ENCODE results near the gene CAMSAP2.

DNA sequence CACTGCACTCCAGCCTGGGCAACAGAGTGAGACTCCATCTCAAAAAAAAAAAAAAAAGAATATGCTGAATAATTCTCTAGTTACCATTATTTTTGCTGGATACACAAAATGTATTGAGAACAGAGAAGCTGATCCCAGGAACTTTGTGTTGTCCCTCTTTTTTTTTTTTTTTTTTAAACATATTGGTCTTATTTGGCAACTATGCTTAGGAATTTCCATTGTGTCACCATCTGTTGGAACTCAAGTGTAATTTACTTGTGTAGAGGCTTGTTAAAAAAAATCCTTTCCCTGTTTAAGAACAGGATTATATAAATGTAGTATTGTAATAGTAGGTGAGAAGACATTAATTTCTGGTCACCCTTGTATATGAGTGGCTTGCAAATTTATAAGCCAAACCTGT lies 28.6 kb downstream of the CAMSAP2 start:
- TF ChIP-seq RAD21 (IDR thresholded peaks at IDR 0.05; ENCODE audit: low read depth), result no peak
- TF ChIP-seq TAF1 (IDR thresholded peaks at IDR 0.05; ENCODE audit: low read depth), result no peak
- no peak for TF ChIP-seq EGR1 (IDR thresholded peaks at IDR 0.05)
- TF ChIP-seq, protein P1, sequence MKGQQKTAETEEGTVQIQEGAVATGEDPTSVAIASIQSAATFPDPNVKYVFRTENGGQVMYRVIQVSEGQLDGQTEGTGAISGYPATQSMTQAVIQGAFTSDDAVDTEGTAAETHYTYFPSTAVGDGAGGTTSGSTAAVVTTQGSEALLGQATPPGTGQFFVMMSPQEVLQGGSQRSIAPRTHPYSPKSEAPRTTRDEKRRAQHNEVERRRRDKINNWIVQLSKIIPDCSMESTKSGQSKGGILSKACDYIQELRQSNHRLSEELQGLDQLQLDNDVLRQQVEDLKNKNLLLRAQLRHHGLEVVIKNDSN (IDR thresholded peaks at IDR 0.05), result no peak
- no peak for TF ChIP-seq ZBTB7A (IDR thresholded peaks at IDR 0.05; ENCODE audit: low read depth)
- TF ChIP-seq, protein P2, sequence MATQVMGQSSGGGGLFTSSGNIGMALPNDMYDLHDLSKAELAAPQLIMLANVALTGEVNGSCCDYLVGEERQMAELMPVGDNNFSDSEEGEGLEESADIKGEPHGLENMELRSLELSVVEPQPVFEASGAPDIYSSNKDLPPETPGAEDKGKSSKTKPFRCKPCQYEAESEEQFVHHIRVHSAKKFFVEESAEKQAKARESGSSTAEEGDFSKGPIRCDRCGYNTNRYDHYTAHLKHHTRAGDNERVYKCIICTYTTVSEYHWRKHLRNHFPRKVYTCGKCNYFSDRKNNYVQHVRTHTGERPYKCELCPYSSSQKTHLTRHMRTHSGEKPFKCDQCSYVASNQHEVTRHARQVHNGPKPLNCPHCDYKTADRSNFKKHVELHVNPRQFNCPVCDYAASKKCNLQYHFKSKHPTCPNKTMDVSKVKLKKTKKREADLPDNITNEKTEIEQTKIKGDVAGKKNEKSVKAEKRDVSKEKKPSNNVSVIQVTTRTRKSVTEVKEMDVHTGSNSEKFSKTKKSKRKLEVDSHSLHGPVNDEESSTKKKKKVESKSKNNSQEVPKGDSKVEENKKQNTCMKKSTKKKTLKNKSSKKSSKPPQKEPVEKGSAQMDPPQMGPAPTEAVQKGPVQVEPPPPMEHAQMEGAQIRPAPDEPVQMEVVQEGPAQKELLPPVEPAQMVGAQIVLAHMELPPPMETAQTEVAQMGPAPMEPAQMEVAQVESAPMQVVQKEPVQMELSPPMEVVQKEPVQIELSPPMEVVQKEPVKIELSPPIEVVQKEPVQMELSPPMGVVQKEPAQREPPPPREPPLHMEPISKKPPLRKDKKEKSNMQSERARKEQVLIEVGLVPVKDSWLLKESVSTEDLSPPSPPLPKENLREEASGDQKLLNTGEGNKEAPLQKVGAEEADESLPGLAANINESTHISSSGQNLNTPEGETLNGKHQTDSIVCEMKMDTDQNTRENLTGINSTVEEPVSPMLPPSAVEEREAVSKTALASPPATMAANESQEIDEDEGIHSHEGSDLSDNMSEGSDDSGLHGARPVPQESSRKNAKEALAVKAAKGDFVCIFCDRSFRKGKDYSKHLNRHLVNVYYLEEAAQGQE (IDR thresholded peaks at IDR 0.05; ENCODE audit: low read depth), result no peak
- TF ChIP-seq CREB1 (IDR thresholded peaks at IDR 0.05; ENCODE audit: low read depth), result no peak
- TF ChIP-seq YY1 (IDR thresholded peaks at IDR 0.05; ENCODE audit: low read depth), result no peak
- TF ChIP-seq EP300 (IDR thresholded peaks at IDR 0.05; ENCODE audit: borderline replicate concordance), result no peak
- TF ChIP-seq NFIC (IDR thresholded peaks at IDR 0.05), result no peak
- no peak for TF ChIP-seq CEBPB (IDR thresholded peaks at IDR 0.05)
- TF ChIP-seq, protein P3, sequence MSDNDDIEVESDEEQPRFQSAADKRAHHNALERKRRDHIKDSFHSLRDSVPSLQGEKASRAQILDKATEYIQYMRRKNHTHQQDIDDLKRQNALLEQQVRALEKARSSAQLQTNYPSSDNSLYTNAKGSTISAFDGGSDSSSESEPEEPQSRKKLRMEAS (IDR thresholded peaks at IDR 0.05), result no peak

Data from Ishikawa (cell line).